NCI-H345 treated with DMSO at 0.1 percent for 48 hours (cell line): ENCODE results near the gene ZSWIM3.

ENCODE experiments used
- DNase-seq: peaks from one replicate; lab custom pipeline; 2025; ENCODE audit not compliant: unreplicated experiment; lab: John Stamatoyannopoulos, UW

The ZSWIM3 gene

GRCh38 chr20:45927071-45927878 is 69.9 kb downstream of the ZSWIM3 start:
- no peak for DNase-seq
